Stimulated activated naive CD8-positive, alpha-beta T cell treated with anti-CD3 and anti-CD28 coated beads, Interleukin-15, Interleukin-2, amounts not matched to agents 100 U/mL and 50 U/mL, for 24 hours (primary cell): Measurements from ENCODE around the gene ZDHHC24.

Experiments used
- ATAC-seq: fragments of 150-1000 bp; cut with Tn5 transposase; one replicate; pipeline ENCODE4 v1.10.0; 2021
- DNase-seq: peaks from one replicate; pipeline ENCODE4 v3.0.0; 2021

ZDHHC24 gene

DNA sequence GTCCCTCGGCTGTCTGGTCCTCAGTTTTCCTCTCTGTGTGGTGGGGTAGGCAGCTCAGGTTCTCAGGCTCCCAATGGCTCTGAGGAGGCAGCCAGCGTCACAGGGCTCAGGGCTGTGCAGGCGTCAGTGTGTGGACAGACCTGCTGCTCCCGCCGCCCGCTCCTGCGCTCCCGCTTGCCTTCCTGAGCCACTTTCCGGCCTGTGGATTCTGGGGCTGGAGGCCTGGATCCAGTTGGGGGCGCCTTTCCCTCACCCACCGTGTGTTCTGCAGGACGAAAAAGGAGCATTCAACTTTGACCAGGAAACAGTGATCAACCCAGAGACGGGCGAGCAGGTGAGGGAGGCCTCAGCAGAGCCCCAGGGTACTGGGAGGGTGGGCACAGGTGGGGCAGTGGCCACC, 50.9 kb downstream of the ZDHHC24 start:
- ATAC-seq (no peak), DNase-seq (no peak)

DNA sequence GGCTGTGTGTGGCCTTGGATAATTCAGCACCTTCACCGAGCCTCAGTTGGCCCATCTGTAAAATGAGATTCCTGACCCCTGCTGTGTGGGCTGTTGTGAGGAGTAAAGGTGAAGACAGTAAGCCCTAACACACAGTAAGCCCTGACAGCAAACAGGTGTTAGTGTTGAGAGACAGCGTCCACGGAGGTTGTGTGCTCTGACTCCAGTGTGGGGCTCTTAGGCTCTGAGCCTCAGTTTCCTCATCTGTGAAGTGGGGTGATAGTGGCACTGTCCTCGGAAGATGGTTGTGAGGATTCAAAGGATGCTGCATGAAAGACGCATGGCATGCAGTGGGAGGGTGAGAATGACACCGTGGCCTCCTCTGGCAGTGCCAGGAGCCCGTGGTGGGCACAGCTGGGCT, 51.4 kb downstream of the ZDHHC24 start:
- DNase-seq (no peak), ATAC-seq (no peak)

DNA sequence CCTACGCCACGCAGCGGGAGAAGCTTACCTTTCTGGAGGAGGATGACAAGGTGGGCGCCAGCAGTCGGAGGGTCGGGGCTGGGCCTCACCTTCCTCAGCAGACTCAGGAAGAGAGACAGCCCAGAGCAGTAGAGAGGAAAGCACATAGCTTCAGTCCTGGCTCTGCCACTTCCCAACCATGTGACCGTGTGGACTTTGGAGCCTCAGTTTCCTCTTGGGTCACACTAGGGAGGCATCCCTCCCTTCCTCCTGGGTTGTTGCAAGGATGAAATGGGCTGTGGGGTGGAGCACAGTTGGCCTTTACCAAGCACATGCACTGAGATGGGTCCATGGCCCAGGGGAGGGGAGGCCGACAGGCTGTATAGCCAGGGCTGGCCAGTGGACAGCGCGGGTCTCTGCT, 52.7 kb downstream of the ZDHHC24 start:
- DNase-seq (no peak), ATAC-seq (no peak)

DNA sequence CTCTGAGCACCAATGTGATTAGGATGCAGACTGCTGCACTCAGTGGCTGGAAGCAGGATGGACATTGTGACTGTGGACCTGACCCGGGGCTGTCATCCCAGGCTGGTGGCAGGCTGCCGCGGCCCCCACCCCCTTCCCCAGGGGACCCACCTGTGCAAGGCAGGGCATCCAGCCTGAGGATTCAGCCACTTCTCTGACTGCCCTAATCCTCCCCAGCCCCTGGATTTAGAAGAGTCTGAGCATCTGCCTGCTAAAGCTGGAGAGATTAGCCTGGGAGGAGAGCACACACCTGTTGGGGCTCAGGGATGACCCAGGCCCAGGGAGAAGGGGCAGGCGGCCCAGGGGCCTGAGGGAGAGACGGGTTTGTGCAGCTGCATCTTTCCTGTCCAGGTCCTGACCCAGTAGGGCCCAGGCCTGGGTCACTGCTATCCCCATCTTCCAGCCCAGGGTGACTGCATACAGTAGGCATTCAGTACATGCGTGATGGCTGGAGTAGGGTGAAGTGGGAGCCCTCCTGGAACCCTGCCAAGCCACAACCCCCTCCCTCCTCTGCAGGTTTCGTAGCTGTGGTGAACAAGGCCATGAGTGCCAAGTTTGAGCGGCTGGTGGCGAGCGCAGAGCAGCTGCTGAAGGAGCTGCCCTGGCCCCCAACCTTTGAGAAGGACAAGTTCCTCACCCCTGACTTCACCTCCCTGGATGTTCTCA, 53.5 kb downstream of the ZDHHC24 start:
- DNase-seq (no peak), ATAC-seq (no peak)

DNA sequence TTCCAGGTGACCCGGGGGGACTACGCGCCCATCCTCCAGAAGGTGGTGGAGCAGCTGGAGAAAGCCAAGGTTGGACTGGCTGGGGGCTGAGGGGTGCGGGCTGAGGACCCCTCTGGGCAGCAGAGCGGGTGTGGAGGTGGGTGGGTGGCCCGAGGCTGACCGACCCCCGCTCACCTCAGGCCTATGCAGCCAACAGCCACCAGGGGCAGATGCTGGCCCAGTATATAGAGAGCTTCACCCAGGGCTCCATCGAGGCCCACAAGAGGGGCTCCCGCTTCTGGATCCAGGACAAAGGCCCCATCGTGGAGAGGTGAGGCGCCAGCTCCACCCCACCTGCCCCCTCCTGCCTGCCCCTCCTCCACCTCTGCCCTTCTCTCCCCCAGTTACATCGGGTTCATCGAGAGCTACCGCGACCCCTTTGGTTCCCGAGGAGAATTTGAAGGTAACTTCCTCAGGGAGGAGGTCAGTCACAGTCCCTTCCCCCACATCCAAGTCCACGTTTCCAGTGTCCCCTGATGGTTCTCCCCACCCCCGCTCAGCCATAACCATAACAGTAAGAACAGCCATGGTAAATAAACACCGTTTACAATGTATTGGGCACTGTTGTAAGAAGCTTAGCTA, 54.4 kb downstream of the ZDHHC24 start:
- DNase-seq (no peak), ATAC-seq (no peak)

DNA sequence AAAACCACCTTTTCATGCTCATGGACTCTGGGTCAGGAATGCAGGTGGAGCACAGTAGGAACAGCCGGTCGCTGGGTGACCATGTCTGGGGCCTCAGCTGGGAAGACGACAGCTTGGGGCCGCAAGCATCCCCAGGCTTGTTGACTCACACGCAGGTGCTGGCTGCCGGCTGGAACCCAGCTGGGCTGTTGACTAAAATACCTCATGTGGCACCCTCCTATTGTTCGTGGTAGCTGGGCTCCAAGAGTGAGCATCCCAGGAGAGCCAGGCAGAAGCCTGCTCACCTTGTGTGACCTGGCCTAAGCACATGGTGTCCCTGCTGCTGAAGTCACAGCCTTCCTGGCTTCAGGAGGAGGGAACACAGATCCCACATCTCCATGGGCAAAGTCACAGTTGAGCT, 56.2 kb downstream of the ZDHHC24 start:
- DNase-seq = no peak
- ATAC-seq = no peak

DNA sequence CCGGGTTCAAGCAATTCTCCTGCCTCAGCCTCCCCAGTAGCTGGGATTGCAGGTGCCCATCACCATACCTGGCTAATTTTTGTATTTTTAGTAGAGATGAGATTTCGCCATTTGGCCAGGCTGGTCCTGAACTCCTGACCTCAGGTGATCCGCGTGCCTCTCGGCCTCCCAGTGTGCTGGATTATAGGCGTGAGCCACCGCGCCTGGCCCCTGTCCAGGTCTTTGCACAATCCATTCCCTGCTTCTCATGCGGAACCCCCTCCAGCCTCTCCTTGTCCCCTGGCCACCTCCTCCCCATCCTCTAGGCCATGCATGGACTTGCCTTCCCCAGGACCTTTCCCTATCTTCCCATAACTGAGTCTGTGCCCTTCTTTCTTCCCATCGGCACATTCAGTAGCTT, 56.9 kb downstream of the ZDHHC24 start:
- no peak for DNase-seq

DNA sequence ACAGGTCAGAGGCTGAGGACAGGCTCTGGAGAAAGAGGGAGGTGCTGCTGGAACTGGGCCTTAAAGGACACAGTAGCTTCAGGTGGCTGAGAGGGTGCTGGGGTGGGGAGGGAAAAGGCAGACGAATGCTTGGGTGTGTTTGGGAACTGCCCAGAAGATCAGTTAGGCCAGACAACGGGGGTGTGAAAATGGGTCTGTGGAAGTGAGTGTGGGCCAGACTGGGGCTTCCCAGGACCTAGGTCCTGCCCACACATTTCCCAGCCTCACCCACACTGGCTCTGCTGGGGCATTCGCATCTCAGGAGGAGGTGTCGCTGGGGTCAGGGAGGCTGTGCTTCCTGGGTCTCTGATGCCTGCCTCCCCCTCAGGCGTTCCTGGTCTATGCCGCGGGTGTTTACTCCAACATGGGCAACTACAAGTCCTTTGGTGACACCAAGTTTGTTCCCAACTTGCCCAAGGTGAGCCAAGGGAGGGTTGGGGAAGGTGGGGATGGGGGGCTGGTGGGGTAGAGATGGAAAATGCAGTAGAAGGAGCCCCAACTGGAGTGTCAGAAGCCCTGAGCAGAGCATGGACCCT, 61.0 kb downstream of the ZDHHC24 start:
- ATAC-seq = no peak
- no peak for DNase-seq

More for the DNA sequence above, 56.9 kb downstream of the ZDHHC24 start:
- no peak for ATAC-seq

DNA sequence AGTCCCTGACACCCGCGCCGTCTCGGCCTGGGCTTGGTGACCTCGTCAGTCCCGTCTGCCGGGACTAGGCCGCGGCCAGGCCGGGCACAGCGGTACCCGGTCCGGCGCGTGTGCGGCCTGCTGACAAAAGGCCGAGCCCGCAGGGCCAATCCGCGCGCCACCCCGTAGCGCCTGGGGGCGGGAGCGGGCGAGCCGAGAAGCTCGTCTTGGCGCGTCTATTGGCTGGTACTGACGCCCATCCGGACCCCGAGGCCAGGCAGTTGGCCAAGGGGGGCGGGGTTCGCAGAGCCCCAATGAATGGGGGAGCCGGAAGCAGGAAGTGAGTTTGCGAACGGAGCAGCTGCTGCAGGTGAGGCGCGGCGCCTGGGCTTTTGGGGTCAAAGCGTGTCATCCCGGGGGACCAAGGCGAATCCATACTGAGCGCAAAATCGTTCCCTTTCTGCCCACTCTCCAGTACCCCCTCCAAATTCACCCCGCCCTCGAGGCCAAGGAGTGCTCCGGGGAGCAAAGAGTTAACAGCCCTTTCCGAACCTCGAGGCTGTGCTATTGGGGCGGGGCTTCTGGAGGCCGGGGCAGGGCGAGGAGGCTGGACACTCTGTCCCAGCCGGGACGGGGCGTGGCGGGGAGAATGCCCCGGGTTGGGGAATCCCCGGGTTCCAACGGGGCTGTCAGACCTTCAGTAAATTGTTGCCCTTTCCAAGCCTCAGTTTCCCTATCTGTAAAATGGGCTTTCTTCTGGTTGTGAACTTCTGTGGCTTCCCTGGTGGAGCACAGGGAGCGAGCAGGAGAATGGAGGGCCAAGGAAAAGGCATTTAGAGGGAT, 65.5 kb downstream of the ZDHHC24 start, which contains the start of gene DPP3:
Gene DPP3 (plus strand): TSS at position 318 of the 822 bp plus-strand sequence. CDS start 1,767 bp downstream, outside the sequence.
- ATAC-seq = peak; percentile 99
- DNase-seq = peak; percentile 98

DNA sequence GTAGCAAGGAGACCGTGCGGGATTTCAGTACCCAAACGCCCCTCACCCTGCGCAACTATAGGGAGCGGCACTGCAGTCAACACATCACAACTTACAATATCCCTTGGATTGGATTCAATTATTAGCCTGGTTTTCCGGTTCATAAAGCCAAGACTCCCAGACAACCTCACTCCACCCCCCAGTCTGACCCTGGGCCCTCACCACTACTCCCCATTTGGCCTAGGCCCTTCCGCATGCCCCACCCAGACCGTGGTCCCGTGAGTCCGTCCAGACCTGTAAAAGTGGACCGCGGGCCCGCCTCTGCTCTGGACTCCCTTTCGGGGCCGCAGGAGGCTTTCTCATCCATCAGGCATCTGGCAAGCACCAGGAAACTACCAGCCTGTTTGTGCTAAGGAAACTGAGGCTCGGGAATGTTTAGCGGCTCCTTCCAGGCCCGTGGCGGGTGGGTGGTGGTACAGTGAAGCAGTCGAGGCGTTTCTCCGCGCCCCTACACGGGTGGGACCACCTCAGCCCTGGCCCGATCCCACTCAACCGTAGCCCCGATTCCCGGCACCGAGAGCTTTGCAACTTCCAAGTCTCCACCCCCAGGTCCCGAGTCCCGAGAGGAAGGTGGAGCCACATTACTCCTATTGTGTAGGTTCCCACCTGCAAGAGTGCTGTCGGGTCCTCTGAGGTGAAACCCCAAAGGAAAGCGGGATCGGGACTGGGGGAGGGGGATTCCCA, 66.3 kb downstream of the ZDHHC24 start:
- no peak for ATAC-seq

DNA sequence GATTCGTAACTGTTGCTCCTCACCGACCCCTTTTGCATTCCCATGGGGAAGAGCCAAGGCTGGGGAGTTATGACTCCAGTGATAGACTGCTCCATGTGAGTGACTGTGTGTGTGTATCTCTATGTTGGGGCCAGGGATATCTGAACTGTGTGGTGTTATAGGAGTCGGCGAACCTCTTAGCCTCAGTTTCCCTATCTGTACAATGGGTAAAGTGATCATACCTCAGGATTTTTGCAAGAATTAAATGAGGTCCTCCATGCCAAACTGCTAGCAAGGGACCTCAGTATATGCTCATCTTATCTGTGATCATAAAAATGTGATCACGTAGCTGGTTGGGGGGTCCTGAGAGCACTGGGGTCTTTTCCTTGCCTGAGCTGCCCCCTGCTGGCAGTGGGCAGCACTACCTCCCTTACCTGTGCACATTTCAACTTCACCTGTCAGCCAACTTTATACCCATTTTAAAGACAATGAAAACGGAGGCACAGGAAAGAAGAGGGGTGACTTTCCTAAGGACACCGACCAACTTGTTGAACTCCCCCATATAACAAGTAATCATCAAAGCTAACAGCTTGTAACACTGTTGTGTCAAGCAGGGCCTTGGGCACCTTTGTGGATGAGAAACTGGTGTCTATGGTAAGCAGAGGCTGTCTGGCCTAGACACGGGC, 67.0 kb downstream of the ZDHHC24 start:
- ATAC-seq (no peak), DNase-seq (peak; percentile 60)

More for the DNA sequence above, 66.3 kb downstream of the ZDHHC24 start:
- no peak for DNase-seq

DNA sequence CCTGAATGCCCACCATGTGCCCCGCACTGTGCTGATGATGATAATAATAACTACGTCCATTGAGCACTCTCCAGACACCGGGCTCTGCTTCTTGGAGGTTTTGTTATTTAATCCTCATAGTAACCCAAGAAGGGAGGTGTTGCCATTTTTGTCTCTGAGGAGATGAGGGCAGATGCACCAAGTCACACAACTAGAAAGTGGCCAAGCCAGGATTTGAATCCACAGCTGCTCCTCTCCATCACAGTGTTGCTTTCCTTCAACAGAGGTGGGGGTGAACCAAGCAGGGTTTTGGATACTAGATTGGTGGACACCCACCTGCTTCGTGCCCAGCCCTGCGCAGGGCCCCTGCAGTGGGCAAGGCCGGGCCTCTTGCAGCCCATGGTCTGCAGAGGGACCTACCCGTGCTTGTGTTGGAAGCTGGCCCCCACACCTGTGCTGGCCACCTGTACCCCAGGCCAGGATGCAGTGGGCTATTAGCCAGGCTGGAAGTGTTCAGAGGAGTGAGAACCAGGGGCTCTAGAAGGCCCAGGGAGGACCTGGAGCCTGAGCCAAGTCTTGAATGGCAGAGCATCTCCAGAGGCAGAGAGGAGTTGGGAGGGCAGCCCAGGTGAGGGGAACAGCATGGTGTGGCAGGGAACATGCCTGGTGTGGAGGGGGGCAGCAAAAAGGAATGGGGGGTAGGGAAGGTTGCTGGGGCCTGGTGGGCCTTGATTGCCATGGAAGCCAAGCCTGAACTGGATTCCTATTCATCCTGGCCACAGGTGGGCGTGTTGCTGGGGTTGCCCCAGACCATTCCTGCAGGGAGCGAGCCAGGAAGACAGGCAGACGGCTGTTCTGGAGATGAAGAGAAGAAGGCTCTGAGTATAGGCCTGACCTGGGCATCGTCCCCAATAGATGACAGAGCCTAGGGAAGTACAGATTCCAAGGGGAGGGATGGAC, 68.3 kb downstream of the ZDHHC24 start:
- ATAC-seq = no peak
- DNase-seq = no peak

DNA sequence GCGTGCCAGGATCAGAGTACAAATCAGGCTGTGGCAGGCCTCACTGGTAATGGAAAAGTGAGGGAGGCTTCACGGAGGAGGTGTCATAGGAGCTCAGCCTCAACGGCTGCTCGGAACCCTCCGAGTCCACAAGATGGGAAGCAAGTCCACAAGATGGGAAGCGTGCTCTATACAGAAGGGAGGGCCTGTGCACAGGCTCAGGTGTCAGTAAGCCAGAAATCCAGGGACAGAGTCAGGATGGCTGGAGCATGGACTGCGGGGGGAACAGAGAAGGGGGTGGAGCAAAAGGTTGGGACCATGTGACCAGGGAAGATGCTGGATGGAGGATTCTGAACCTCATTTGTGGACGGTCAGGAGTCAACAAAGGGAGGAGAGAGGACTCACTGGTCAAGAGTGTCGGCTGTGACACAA, 69.0 kb downstream of the ZDHHC24 start:
- no peak for ATAC-seq
- no peak for DNase-seq

DNA sequence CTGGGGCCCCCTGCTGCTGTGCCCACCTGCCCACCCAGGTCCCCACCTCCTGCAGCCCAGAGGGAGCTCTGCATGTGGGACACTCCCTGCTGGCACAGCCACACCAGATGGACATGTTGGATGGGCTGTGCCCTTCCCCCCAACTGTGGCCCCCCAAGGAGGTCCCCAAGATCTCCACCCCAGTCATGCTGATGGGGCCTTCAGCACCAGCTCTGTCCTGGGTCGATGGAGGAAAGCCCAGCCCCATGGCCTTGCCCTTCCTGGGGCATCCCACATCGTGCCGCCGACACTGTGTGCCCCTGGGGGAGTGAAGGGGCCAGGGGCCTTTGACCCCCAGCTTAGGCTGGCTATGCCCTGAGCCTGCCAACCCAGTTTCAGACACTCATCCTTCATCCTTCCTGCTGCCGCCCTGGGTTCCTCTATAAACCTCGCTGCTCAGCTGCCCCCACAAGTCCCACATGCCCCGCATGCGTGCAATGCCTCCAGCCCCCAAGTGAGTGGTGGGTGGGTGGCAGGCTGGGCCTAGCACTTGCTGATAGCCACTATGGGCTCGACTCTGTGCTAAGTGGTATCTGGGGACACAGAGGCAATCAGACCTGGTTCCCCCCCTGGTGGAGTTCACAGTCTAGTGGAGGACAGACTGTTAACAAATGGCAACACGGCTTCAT, 69.5 kb downstream of the ZDHHC24 start:
- DNase-seq (no peak), ATAC-seq (no peak)

DNA sequence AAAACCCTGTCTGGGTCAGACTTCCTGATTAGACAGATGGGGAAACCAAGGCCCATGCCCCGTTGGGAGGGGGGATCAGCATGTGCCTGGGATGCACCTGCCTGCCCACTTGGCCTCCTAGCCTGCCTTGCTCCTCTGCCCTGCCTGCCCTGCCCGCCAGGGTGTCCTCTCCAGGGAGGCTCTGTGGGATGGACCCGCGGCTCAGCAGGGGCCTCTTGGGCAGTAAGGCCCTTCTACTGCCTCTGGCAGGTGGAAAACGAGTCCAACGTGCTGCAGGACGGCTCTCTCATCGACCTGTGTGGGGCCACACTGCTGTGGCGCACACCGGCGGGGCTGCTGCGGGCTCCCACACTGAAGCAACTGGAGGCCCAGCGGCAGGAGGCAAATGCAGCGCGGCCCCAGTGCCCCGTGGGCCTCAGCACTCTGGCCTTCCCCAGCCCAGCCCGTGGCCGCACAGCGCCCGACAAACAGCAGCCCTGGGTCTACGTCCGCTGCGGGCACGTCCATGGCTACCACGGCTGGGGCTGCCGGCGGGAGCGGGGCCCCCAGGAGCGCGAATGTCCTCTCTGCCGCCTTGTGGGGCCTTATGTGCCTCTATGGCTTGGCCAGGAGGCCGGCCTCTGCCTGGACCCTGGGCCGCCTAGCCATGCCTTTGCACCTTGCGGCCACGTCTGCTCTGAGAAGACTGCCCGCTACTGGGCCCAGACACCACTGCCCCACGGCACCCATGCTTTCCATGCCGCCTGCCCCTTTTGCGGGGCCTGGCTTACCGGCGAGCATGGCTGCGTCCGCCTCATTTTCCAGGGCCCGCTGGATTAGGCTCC, 70.3 kb downstream of the ZDHHC24 start:
- DNase-seq (no peak), ATAC-seq (no peak)

DNA sequence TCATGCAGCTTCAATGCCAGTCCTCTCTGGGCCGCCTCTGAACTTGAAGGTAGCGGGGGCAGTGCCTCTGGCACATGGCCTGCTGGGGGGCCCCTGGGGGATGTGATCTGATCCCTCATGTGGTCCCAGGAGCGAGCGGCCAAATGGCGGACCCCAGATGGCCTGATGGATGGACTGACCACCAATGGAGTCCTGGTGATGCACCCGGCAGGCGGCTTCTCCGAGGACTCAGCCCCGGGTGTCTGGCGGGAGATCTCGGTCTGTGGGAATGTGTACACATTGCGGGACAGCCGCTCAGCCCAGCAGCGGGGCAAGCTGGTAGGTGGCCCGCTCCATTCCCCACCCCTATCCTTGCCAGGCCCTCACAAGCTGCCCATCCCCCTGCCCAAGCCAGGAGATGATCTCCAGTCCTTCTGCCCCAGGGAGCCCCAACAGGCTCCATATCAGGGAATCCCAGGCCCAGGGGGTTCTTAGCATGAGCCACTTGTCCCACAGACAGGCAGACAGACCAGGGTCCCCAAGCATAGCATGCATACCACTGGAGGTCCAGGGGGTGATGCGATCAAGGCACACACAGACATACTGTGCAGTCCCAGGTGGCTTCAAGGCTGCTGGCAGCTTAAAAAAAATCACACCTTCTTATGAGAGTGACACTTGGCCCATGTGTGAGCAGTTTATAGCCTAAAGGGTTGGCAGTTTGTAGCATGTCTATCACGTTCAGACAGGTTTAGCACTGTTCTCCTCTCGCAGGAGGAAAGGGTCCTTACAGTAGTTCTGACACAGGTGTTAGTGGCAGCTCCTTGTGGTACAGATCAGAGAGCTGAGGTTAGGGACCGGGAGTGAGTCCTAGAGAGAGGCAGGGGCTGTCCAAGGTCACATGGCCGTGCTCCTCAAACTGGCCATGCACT, 72.0 kb downstream of the ZDHHC24 start:
- DNase-seq (no peak), ATAC-seq (no peak)

DNA sequence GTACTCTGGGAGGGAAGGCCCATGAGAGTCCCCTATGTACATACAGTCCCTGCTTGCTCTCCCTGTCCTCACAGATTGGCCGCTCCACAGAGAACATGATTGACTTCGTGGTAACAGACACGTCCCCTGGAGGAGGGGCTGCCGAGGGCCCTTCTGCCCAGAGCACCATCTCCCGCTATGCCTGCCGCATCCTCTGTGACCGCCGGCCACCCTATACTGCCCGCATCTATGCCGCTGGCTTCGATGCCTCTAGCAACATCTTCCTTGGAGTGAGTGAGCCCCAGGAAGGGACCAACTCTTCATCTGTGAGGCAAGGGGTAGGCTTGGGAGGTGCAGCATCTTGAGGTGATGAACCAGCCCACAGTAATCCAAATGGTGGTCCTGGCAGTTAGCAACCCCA, 72.7 kb downstream of the ZDHHC24 start:
- DNase-seq (no peak), ATAC-seq (no peak)

DNA sequence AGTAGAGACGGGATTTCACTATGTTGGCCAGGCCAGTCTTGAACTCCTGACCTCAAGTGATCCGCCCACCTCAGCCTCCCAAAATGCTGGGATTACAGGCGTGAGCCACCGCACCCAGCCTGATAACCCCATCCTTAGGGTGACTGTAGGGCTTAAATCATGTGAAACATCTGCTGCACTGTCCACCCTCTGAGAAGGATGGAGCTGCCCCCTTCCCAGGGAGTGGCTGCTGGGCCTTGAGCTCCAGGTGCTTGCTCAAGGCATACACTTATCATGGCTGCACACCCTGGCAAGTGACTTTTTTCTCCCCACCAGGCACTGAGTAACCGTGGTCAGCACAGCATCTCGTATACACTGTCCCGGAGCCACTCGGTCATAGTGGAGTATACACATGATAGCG, 73.8 kb downstream of the ZDHHC24 start:
- DNase-seq = no peak
- no peak for ATAC-seq
